Activated naive CD4-positive, alpha-beta T cell treated with anti-CD3 and anti-CD28 coated beads for 36 hours (primary cell): ENCODE data around the gene CUEDC1. TPM values are rescaled to one million over a fixed set of nuclear protein-coding genes. Genes with fewer than 3 reads are reported as not detected.

Experiments
- total RNA-seq, 2 experiments: library from RNA; stranded (reverse); gene quantifications; one replicate each; pipeline ENCODE4 v1.2.3, GENCODE V29; 2021

The CUEDC1 gene
- total RNA-seq, 2 experiments from 2014 or later: 0.47 to 0.69 TPM

Other genes starting within 250 kb of the CUEDC1 start
- gene CCDC182, start 210.1 kb downstream of the CUEDC1 start, total RNA-seq: not detected
- gene MRPS23, start 105.4 kb downstream of the CUEDC1 start, total RNA-seq: 10 to 100 TPM; 57.5 to 59.1 TPM
- gene VEZF1, start 32.8 kb upstream of the CUEDC1 start, total RNA-seq: 10 to 100 TPM; 21.7 to 22.0 TPM
- gene SRSF1, start 51.8 kb upstream of the CUEDC1 start, total RNA-seq: 100 to 1,000 TPM; 248 to 257 TPM
- gene DYNLL2, start 128.0 kb upstream of the CUEDC1 start, total RNA-seq: 10 to 100 TPM; 19.1 to 19.4 TPM
- under 1 TPM; 0.21 to 0.40 TPM for gene OR4D1, start 193.0 kb upstream of the CUEDC1 start, total RNA-seq
- gene OR4D2, start 211.6 kb upstream of the CUEDC1 start, total RNA-seq: not detected
- gene EPX, start 237.3 kb upstream of the CUEDC1 start, total RNA-seq: not detected